H1 (cell line): ENCODE measurements around the gene PARD3.

Experiments
- CTCF ChIP-seq, 3 experiments: IDR thresholded peaks; 1 replicate in 2 of 3; 2 replicates in 1 of 3; pipeline versions ENCODE4 v1.5.1 to v1.6.1; 2011; ENCODE audit warnings: low read length in 3 of 3, mild to moderate bottlenecking in 3 of 3, inconsistent platforms in 2 of 3, low read depth in 1 of 3, moderate library complexity in 1 of 3; ENCODE audit not compliant: insufficient read depth in 1 of 3; ENCODE audit errors: control extremely low read depth in 1 of 3
- E2F6 ChIP-seq: IDR thresholded peaks from 2 replicates; pipeline ENCODE4 v1.6.1; 2012; ENCODE audit warnings: inconsistent platforms
- EP300 ChIP-seq, 2 experiments: IDR thresholded peaks; 1 replicate in 1 of 2; 2 replicates in 1 of 2; pipeline ENCODE4 v1.6.1; 2011 to 2012; ENCODE audit warnings: low read depth in 2 of 2, low read length in 2 of 2, mild to moderate bottlenecking in 2 of 2, borderline replicate concordance in 1 of 2, inconsistent platforms in 1 of 2, moderate library complexity in 1 of 2
- FOSL1 ChIP-seq: IDR thresholded peaks from 2 replicates; pipeline ENCODE4 v1.6.1; 2011; ENCODE audit warnings: mild to moderate bottlenecking, low read depth, low read length, moderate library complexity; ENCODE audit not compliant: insufficient read depth
- POLR2A ChIP-seq, 2 experiments: IDR thresholded peaks; 1 replicate in 1 of 2; 2 replicates in 1 of 2; pipeline ENCODE4 v1.6.1; 2011; ENCODE audit warnings: low read depth in 2 of 2, low read length in 2 of 2, mild to moderate bottlenecking in 2 of 2; ENCODE audit errors: control extremely low read depth in 1 of 2
- POLR2AphosphoS5 ChIP-seq: IDR thresholded peaks from 2 replicates; pipeline ENCODE4 v1.6.1; 2011; ENCODE audit warnings: low read depth, low read length
- SIN3A ChIP-seq, 2 experiments: IDR thresholded peaks in 1 of 2; conservative IDR thresholded peaks in 1 of 2; 2 replicates each; pipeline ENCODE4 v1.6.1; 2011 to 2012; ENCODE audit warnings: low read length in 2 of 2, improper control_type of control experiment in 1 of 2, low read depth in 1 of 2, mild to moderate bottlenecking in 1 of 2
- TAF1 ChIP-seq: IDR thresholded peaks from 2 replicates; pipeline ENCODE4 v1.6.1; 2011; ENCODE audit warnings: mild to moderate bottlenecking, low read depth, low read length
- USF2 ChIP-seq: IDR thresholded peaks from 2 replicates; pipeline ENCODE4 v1.6.1; 2011; ENCODE audit warnings: low read length, improper control_type of control experiment

DNA sequence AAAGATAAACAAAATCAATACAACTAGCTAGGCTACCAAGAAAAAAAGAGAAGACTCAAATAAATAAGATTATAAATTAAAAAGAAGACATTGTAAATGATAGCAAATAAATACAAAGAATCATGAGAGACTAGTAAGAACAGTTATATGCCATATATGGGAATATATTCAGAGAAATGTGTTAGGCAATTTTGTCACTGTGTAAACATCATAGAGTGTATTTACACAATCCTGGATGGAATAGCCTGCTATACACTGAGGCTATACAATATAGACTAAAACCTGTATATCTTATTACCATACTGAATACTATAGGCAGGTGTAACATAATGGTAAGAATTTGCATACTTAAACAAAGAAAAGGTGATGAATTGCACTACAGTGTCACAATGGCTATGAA, 717.4 kb downstream of the PARD3 start:
- no peak for TF ChIP-seq EP300 (IDR thresholded peaks at IDR 0.05; ENCODE audit: borderline replicate concordance in 1 of 2, low read depth in 2 of 2, low read length in 2 of 2)
- TF ChIP-seq POLR2A (IDR thresholded peaks at IDR 0.05; ENCODE audit: control extremely low read depth in 1 of 2, low read depth in 2 of 2, low read length in 2 of 2), result no peak
- TF ChIP-seq CTCF (IDR thresholded peaks at IDR 0.05; ENCODE audit: control extremely low read depth in 1 of 3, insufficient read depth in 1 of 3, low read depth in 1 of 3, low read length in 3 of 3), result no peak
- TF ChIP-seq TAF1, result no peak
- TF ChIP-seq POLR2AphosphoS5, result no peak
- no peak for TF ChIP-seq SIN3A (conservative IDR thresholded peaks at IDR 0.05 in 1 of 2, IDR thresholded peaks at IDR 0.05 in 1 of 2; ENCODE audit: low read depth in 1 of 2, low read length in 2 of 2)
- no peak for TF ChIP-seq FOSL1
- TF ChIP-seq E2F6, result no peak
- no peak for TF ChIP-seq USF2
